Fibroblast of peridontal ligament (primary cell): ENCODE results near the gene CA5A.
"Not testable (repeated sequence)": the region's sequence is repeated elsewhere in the genome, so short reads cannot be mapped to it uniquely, and the experiment has no call there.

Experiments used
- DNase-seq: peaks from one replicate; pipeline ENCODE4 v3.0.0-alpha.2; 2010; ENCODE audit errors: extremely low read depth

CA5A gene

DNA sequence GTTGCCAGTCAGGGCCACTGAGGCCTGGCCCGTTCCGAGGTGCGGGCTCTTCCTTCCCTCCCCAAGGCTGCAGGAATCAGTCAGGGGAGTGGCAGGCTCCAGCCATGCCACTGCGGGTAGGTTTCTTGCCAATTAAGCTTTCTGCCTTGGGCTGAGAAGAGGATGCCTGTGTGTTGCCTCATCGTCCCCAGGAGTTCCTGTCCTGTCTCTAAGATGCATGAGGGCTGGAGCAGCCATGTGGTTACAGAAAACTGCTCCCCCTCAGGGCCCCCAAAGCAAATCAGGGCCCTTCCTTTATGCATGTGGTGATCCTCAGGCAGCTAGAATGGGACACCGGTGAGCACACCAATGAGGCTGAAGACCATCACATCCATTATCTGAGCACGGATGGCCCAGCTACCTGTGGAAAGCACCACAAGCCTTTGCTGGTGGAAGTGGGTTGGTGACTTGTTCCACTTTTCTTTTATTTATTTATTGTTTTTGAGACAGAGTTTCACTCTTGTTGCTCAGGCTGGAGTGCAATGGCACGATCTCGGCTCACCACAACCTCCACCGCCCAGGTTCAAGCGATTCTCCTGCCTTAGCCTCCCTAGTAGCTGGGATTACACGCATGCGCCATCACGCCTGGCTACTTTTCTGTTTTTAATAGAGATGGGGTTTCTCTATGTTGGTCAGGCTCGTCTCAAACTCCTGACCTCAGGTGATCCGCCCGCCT, 40.0 kb downstream of the CA5A start:
- DNase-seq: not testable (repeated sequence)

- peak; percentile 26 for DNase-seq
These were observed 40.6 kb downstream of the CA5A start for GRCh38 chr16:87895641-87896141.

DNA sequence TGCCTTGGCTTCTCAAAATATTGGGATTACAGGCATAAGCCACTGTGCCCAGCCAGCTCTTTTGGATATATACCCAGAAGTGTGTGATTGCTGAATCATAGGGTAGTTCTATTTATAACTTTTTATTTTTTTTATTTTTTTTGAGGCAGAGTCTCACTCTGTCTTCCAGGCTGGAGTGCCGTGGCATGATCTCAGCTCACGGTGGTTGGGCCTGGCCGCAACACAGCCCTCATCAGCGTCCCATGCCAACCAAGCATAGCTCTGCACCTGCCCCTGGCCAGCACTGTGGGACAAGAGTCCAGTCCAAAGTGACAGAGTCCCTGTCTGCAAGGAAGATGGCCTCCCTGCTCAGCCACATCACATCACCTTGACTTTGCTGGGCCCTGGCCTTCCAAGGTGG, 42.3 kb downstream of the CA5A start:
- peak; percentile 49 for DNase-seq

DNA sequence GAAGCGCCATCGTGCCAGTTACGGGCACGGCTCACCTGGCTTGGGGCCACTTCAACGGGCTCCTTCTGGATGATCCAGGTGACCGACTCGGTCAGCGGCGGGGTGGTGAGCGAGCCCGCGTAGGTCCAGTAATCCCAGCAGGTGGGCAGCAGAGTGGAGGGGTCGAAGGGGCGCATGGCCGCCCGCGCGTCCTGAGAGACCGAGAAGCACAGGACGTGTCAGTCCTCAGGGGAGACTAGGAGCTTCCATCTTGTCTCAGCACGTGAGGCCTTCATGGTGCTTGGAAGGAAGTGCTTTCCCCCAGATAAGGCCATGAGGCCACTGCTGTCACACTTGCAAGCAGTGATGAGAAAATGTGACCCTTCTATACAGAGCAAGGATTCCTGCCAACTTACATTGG, 44.6 kb downstream of the CA5A start:
- no peak for DNase-seq

DNA sequence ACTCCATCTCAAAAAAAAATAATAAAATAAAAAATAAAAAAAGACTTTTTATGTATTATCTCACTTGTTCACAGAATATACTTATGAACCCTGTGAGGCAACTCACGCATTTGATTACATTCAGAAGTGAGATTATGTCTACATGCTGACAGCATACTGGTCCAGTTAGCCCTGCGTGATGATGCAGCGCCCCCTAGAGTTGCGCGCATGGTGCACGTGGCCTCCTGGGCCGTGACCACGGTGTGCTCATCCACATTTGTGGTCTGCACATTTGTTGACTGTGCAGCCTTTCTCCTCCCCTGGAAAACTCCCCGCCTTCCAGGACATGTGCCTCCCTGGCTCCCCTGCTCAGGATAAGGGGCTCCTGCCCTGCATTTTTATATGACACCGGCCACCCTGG, 46.6 kb downstream of the CA5A start:
- not testable (repeated sequence) for DNase-seq

- not testable (repeated sequence) for DNase-seq
These were observed 48.0 kb downstream of the CA5A start for GRCh38 chr16:87888346-87888745.

- DNase-seq: not testable (repeated sequence)
These were observed 48.4 kb downstream of the CA5A start for GRCh38 chr16:87887931-87888330.

DNA sequence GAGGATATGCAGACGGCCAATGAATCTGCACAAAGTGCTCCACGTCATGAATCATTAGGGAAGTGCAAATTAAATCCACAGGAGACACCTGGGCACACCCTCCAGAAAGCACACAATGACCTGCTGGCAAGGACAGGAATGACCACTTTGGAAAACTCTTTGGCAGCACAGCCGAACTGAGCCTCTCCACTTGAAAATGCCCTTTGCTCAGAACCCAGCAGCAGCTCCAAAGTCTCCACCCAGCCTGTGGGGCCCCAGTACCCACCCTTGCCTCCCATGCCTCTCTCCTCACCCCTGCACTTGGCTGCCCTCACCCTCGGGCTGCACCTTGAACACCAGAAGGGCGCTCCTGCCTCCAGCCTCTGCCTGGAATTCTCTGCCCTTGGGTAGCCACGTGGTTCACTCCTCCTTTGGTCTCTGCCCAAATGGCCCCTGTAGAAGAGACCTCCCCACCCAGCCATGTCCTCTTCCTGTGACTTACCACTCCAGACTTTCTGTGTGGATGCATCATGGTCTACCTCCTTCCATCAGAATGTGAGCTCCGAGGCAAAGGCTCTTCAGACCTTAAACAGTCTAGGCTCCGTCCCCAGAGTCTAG, 50.9 kb downstream of the CA5A start:
- not testable (repeated sequence) for DNase-seq

DNA sequence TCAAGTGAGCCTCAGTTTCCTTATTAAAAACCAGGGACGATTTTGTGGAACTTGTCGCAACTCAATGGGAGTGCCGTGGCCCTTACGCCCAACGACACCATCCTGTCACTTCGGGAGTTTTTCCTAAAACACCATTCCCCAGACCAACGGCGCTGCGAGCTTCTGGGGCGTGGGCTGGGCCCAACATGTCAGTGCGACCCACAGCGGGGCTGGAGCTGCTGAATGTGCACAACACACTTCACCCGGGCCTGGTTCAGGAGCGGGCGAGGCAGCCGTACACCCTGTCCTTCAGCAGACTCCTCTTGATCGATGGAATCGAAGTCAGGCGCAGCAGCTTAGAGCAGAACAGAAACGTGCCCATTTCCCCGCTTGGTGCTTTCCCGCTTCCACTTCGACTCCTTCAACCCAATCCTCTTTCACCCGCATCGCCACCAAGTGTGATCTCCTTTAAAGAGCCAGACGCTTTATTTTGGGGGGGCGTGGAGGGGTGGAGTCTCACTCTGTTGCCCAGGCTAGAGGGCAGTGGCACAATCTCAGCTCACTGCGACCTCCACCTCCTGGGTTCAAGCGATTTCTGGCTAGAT, 53.8 kb downstream of the CA5A start:
- DNase-seq: no peak

DNA sequence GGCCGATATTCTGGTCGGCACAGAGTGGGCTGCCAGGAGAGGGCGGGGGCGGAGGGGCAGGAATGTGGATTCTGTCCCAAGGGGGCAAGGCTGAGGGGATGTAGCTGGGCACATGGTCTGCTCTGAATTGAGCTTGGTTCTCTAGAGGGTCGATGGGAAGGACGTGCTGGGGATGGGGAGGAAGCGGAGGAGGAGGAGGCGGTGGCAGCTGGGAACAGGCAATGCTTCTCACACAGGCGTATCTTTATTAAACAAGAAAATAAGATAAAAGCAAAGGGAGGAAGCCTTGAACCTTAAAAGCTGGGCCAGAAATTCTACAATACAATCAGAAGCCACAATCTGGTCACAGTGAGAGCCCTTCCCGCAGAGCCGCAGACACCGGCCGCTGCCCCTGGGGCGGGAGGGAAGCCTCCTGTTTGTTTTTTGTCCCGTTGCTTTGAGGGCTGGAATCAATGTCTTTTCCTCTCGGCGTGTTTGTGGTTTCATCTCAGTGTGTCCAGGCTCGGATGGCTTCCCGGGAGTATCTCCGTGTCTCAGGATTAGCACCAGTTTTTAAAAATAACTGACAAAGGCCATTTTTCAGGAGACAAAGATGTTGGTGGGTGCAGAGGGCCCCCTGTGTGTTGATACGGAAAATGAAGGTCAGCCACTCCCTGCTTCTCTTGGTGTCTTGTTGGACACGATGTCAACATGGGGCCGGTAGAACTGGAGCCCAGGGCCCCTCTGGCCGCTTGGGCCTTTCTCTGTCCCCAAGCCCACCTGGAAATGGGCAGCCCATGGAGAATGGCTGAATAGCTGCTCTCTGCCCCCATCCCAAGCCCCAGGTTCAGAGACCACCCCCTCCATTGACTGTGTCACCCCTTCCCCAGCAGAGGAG, 54.8 kb downstream of the CA5A start:
- no peak for DNase-seq

GRCh38 chr16:87880117-87880696, 56.1 kb downstream of the CA5A start:
- no peak for DNase-seq

DNA sequence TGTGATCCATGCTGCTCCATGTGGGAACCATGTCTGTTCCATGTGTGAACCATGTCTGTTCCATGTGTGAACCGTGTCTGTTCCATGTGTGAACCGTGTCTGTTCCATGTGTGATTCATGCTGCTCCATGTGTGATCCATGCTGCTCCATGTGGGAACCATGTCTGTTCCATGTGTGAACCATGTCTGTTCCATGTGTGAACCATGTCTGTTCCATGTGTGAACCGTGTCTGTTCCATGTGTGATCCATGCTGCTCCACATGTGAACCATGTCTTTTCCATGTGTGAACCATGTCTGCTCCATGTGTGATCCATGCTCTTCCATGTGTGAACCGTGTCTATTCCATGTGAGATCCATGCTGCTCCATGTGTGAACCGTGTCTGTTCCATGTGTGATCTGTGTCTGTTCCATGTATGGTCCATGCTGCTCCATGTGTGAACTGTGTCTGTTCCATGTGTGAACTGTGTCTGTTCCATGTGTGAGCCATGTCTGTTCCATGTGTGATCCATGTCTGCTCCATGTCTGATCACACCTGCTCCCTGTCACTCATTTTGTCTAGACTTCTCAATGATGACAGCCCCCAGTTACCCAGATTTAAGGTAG, 56.8 kb downstream of the CA5A start:
- DNase-seq: not testable (repeated sequence)

DNA sequence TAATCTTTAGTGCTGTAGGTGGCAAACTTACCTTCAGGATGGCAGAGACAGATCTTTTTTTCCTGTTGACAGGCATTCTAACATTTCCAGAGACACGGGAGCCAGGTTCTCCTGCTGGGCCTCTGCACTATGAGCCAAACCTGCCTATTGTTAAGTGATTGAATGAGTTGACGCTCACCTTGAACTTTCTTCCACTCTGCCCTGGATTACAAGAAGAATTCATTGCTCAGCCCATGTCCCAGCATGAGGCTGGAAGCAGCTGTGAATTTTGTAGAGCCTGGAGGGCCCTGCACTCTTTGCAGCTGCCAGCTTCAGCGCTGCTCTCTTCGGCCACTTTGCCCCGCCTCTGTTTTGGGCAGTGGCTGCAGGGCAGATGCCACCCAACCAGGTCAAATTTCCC, 57.6 kb downstream of the CA5A start:
- no peak for DNase-seq

DNA sequence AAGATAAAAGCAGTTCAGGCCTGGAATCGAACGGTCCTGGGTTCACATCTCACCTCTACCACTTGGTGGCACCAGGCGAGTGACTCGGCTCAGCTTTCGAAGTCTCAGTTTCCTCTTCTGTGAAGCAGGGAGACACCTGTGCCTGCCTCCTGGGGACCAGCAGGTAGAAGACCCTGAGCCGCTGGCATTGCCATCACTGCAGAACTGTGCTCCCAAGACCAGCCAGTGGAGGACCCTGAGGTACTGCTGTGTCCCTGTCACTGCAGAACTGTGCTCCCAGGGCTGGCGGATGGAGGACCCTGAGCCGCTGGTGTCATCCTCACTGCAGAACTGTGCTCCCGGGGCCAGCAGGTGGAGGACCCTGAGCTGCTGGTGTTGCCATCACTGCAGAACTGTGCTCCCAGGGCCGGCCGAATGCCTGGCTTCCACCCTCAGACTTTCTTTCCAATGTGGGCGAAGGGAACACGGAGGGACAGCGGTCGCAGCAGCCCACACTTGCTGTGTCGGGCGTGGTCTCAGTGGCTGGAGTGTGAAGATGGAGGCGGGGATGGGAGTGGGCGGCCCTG, 58.3 kb downstream of the CA5A start:
- no peak for DNase-seq

DNA sequence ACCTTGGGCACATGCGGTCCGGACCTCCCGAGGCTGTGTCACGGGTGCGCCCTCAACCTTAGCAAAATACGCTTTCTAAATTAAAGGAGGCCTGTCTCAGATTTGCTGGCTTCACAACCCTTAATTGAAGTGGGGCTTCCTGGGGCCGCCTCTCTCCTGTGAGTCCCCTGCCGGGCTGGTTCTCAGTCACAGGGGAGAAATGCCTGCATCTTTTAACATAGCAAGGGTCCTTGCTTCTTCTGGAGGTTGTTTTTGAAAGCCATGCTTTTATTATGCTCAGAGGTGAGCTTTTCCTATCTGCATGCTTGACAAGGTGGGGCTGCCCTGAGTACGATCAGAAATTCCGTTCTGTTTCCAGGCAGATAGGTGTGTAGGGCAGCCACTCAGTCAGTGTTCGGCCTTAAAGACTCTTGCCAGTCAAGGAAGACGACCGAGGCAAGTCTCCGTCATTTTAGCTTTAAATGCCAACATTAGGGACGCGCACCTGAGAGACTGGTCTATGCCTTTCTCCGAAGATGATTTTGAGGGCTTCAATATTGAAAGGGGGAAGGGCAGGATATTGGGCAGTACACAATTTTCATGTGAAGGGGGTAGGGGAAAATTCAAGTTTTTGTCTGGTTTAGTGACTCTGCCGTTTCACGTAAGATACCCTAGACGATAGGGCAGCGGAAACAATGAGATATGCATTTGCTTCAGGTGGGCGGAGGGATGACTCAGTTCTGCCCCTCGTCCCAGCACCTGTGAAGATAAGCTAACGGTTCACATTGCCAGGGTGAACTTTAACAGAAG, 61.5 kb downstream of the CA5A start:
- no peak for DNase-seq

GRCh38 chr16:87870418-87871291, 65.7 kb downstream of the CA5A start:
- not testable (repeated sequence) for DNase-seq

GRCh38 chr16:87869879-87870417, 66.4 kb downstream of the CA5A start:
- not testable (repeated sequence) for DNase-seq

- peak; percentile 56 for DNase-seq
These were observed 67.1 kb downstream of the CA5A start, which contains the start of gene SLC7A5 for GRCh38 chr16:87869061-87869878. TSS of gene SLC7A5 (minus strand) at chr16:87869507. CDS start at chr16:87869422, 85 bp downstream.
